Measurements from ENCODE around the gene ZDHHC1. TPM values are rescaled to one million over a fixed set of nuclear protein-coding genes. Genes with fewer than 3 reads are reported as not detected.
"Not testable (repeated sequence)": the region's sequence is repeated elsewhere in the genome, so short reads cannot be mapped to it uniquely, and the experiment has no call there.

ZDHHC1 gene
- polyA plus RNA-seq, 12 donors, result 11.7 to 26.8 (median 17.0) TPM; not detected in 1

GRCh38 chr16:67395105-67395457, 21.2 kb downstream of the ZDHHC1 start:
- no peak for DNase-seq

- no peak for DNase-seq
These were observed 21.8 kb downstream of the ZDHHC1 start for GRCh38 chr16:67394155-67395104.

DNA sequence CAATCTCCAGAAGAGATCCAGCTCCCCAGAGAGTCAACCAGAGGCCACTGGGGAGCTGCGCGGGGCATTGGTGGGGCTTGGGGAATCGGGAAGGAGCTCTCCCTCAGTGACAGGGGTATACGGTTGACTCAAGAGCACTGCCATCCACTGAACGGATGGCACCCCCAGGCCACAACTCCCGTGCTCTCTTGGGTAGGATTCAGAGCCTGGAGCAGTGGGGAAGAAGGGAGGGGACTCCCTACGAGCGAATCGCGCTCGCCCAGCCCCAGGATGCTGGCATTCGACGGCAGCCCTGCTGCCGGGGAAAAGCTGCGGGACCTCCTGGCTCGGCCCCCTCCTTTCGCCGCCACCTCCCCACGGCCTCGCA, 22.5 kb downstream of the ZDHHC1 start:
- no peak for DNase-seq

- DNase-seq, result peak; percentile 91
These were observed 23.0 kb downstream of the ZDHHC1 start, which contains the start of gene TPPP3 for GRCh38 chr16:67393111-67393787. Gene TPPP3 (minus strand): TSS chr16:67393498. CDS start chr16:67391111, 2,387 bp downstream.

DNA sequence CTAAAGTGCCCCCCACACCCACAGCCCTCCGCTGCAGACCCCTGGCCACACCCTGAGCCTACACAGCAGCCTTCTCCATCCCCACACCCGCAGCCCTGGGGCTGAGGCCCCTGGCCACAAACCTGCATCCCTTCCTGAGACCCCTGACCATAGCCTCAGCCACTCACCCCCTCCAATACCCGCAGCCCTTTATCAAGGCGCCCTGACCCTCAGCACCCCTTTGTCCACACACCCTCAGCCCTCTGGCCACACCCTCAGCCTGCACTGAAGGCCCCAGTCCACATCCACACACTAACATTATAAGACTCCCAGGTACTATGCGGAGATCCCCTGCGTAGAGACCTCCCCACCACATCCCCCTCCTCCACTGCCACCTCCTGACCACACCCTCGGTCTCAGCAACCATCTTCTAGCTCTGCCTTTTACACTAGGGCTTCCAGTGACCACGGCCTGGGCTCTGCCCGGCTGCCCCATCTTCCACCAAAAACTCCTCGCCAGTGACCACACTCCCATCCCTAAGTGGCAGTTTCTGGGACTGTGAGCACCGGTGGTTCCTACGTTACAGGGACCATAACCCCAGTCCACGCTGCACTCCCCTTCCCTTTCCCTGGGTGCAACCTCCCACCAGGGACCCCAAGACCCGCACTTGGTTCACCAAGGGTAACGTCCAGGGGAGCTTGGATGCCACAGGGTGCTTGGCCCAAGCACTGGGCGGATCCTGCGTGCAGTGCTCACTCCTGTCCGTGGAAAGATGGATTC, 23.8 kb downstream of the ZDHHC1 start:
- no peak for DNase-seq

DNA sequence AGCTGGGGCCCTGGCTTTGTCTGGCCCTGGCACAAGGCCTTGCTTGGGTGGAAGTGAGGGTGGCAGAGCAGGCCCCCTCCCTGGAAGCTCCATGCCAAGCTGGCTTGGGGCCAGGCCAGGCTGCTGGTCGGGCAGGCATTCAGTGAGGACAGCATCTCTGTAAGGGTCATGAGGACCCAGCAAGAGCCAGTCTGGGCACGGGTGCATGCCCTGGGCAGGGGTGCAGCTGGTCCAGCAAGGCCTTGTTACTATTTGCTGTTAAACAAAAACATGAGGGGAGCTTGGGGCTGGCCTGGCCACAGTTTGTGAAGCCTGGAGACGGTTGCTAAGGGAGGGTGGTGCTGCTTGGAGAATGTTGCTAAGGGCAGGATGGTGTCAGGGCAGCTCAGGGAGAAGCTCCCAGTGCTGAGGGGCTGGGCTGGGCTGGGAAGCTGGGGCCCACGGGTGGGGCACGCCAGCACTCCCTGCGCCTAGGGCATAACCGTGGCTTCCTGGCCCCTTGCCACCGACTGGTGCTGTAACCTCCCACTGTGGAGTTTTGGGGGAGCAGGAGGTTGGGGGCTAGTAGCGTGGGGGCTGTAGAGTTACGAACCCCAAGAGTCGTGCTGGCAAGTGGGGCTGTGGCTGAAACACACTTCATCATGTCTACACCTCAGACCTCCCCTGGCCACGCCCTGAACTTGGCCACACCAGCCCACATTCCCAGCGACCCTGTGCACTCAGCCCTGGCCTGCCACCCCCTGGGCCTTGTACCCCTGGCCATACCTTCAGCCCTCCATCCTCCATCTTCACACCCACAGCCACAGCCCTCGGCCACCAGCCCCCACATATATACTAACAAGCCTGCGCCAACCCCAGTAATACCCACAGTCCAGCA, 24.6 kb downstream of the ZDHHC1 start:
- no peak for DNase-seq

- DNase-seq, result no peak
These were observed 25.4 kb downstream of the ZDHHC1 start for GRCh38 chr16:67390816-67391423.

- DNase-seq, result no peak
These were observed 26.1 kb downstream of the ZDHHC1 start for GRCh38 chr16:67389911-67390815.

DNA sequence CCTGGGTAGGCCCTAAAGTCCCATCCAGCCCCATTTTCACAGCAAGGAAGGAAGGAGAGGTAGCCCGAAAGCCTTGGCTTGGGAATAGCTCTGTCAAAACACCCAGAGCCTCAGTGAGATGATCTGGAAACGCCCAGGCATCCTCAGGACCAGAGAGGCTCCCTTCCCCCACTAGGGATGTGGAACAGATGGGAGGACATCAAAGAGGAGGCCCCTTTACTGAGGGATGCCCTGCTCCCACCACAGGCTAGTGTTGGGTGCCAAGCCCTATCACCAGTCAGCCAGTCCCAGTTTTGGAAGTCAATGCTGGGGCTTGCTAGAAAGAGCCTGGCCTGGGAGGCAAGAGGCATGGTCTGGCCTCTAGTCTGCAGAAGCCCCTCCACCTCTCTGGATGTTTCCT, 27.7 kb downstream of the ZDHHC1 start:
- no peak for DNase-seq

GRCh38 chr16:67388191-67388590, 28.1 kb downstream of the ZDHHC1 start:
- DNase-seq, result no peak

DNA sequence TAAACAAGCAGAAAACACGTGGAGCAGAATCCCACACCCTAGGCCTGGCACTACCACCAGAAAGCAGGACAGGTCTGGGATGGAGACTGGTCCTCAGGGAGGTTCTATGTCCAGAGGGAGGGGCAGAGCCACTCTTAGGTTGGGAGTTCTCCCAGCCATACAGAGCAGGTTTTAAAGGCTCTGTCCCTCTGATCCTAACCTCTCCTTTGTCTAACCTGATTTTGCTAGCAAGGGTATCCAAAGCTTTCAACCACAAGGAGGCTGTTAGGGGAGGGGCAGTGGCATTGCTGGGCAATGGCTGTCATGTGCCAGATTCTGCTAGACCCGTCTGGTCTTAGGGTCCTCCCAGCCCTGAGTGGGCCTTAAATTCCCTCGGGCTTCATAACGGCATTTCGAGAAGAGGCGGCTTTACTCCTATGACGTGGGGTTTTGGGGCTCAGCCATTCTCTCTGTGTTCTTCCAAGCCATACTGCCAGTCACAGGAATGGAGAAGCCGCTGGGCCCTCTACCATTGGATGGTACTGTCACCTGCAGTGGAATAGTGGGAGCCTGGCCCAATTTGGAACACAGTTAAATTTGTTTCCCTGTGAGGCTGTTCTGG, 28.7 kb downstream of the ZDHHC1 start:
- DNase-seq, result no peak

- DNase-seq, result no peak
These were observed 29.3 kb downstream of the ZDHHC1 start for GRCh38 chr16:67386861-67387455.

- no peak for DNase-seq
These were observed 31.3 kb downstream of the ZDHHC1 start for GRCh38 chr16:67384778-67385510.

DNA sequence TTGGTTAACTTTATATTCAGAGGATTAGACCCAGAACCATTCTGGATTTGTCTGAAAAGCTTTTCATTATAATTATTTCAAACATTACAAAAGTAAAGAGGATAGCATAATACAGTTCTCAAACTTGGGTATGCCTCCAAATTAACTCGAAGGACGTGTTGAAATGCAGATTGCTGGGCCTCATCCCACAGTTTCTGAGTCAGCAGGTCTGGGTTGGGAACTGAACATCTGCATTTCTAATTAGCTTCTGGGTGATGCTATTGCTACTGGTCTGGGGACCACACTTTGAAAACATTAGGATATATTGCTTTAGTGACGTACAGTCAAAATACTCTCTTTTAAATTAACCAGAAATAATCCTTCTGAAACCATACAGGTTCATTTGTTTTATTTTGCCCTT, 33.0 kb downstream of the ZDHHC1 start:
- no peak for DNase-seq

- no peak for DNase-seq
These were observed 37.6 kb downstream of the ZDHHC1 start for GRCh38 chr16:67378642-67379041.

GRCh38 chr16:67376012-67376411, 40.3 kb downstream of the ZDHHC1 start:
- not testable (repeated sequence) for DNase-seq

GRCh38 chr16:67372664-67373063, 43.6 kb downstream of the ZDHHC1 start:
- peak; percentile 65 for DNase-seq

DNA sequence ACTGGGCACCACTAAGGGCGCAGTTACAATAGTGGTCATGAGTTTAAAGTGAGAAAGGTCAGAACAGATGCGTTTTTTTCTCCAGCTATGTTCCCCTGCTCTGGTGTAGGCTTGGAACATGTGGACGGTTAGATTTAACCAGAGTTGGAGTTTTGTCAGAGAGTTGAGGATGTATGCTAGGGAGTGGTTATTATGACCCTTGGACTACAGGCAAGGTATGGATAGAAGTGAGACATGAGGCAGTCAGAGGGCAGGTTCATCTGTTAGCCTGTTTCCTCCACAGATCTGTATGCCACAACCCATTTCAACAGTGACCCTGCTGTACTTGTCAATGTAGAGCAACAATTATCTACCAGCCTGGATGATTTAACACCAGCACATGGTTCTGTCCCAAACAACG, 45.6 kb downstream of the ZDHHC1 start:
- DNase-seq, result no peak

All from muscle of arm (tissue), 12 donors.